Adipocyte (in vitro differentiated cells): Measurements from ENCODE around the gene PSMD1.

Experiments
- DNase-seq: peaks from one replicate; pipeline ENCODE4 v3.0.0-alpha.2; 2015; ENCODE audit warnings: low read depth
- H3K27me3 ChIP-seq: replicated peaks from 2 replicates; pipeline ENCODE4 v1.7.0; 2013; ENCODE audit warnings: mild to moderate bottlenecking, low read length, moderate library complexity; ENCODE audit not compliant: control insufficient read depth, insufficient read depth
- H3K36me3 ChIP-seq: 2 replicates; pipeline ENCODE4 v1.7.0; 2013; ENCODE audit warnings: low read length, mild to moderate bottlenecking, moderate library complexity; ENCODE audit not compliant: control insufficient read depth, insufficient read depth, severe bottlenecking
- H3K4me1 ChIP-seq: 2 replicates; pipeline ENCODE4 v1.7.0; 2013; ENCODE audit warnings: mild to moderate bottlenecking, low read length, moderate library complexity; ENCODE audit not compliant: control insufficient read depth, insufficient read depth
- H3K4me3 ChIP-seq: 2 replicates; pipeline ENCODE4 v1.7.0; 2013; ENCODE audit warnings: mild to moderate bottlenecking, low read length, moderate library complexity
- H3K9ac ChIP-seq: 2 replicates; pipeline ENCODE4 v1.7.0; 2013; ENCODE audit warnings: mild to moderate bottlenecking, low read length, moderate library complexity
- H3K9me3 ChIP-seq: 2 replicates; pipeline ENCODE4 v1.7.0; 2013; ENCODE audit warnings: mild to moderate bottlenecking, low read length, moderate library complexity; ENCODE audit not compliant: control insufficient read depth

PSMD1 gene

DNA sequence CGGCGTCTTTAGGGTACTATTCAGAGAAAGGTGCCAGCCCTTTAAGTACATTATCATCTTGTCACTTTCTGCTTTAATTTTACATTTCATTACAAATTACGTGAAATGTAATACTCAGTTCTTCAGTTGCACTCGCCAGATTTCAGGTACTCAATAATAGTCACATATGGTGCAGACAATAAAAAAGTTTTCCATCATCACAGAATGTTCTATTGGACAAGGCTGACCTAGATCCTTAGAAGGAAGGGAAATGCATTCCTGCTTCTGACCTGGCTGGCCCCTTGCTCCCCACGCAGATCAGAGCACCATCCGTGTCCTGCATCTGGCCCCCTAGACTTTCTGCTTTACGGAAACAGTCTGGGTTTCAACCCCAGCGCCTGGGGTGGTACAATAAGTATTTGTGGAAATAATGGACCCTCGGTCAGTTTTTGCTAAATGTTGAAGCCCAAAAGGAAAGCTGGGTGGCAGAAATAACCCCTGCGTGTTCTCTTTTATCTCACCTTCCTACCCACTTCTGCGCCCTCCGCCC, 20.0 kb upstream of the PSMD1 start:
- H3K4me3 ChIP-seq: no peak overlapping the region
- no peak overlapping the region for H3K9ac ChIP-seq
- H3K4me1 ChIP-seq: peaks cover 5% of the 10 kb centered on the region
- DNase-seq: no peak
- H3K36me3 ChIP-seq: no peaks in the 10 kb centered on the region
- peaks cover 72% of the 10 kb centered on the region for H3K27me3 ChIP-seq
- H3K9me3 ChIP-seq: peaks cover under 1% of the 10 kb centered on the region

GRCh38 chr2:231037202-231037730, 19.4 kb upstream of the PSMD1 start, which contains the start of gene C2orf72:
C2orf72 (plus strand) TSS chr2:231037523; CDS start chr2:231037566, 43 bp downstream.
- Histone ChIP-seq H3K4me3 (no peak within 1 kb of the TSS), H3K36me3 (no peaks in the 10 kb centered on the region), H3K9ac (no peak within 1 kb of the TSS), H3K9me3 (no peaks in the 10 kb centered on the region), H3K27me3 (peaks cover 73% of the 10 kb centered on the region), H3K4me1 (peaks cover 5% of the 10 kb centered on the region)
- DNase-seq: peak; percentile 40

- Histone ChIP-seq H3K9me3 (no peaks in the 10 kb centered on the region), H3K4me3 (no peak overlapping the region), H3K9ac (no peak overlapping the region), H3K27me3 (peaks cover 68% of the 10 kb centered on the region), H3K36me3 (no peaks in the 10 kb centered on the region), H3K4me1 (peaks cover 5% of the 10 kb centered on the region)
- DNase-seq: peak; percentile 54
These were observed 18.8 kb upstream of the PSMD1 start for GRCh38 chr2:231037731-231038482.

GRCh38 chr2:231038483-231039293, 18.0 kb upstream of the PSMD1 start:
- DNase-seq: no peak
- H3K36me3 ChIP-seq: no peaks in the 10 kb centered on the region
- no peaks in the 10 kb centered on the region for H3K9me3 ChIP-seq
- peaks cover 62% of the 10 kb centered on the region for H3K27me3 ChIP-seq
- H3K4me3 ChIP-seq: no peak overlapping the region
- no peak overlapping the region for H3K9ac ChIP-seq
- H3K4me1 ChIP-seq: peaks cover 5% of the 10 kb centered on the region

GRCh38 chr2:231039294-231039664, 17.4 kb upstream of the PSMD1 start:
- Histone ChIP-seq H3K36me3 (no peaks in the 10 kb centered on the region), H3K4me1 (peaks cover 5% of the 10 kb centered on the region), H3K27me3 (peaks cover 56% of the 10 kb centered on the region), H3K9ac (no peak overlapping the region), H3K9me3 (no peaks in the 10 kb centered on the region), H3K4me3 (no peak overlapping the region)
- DNase-seq: no peak

DNA sequence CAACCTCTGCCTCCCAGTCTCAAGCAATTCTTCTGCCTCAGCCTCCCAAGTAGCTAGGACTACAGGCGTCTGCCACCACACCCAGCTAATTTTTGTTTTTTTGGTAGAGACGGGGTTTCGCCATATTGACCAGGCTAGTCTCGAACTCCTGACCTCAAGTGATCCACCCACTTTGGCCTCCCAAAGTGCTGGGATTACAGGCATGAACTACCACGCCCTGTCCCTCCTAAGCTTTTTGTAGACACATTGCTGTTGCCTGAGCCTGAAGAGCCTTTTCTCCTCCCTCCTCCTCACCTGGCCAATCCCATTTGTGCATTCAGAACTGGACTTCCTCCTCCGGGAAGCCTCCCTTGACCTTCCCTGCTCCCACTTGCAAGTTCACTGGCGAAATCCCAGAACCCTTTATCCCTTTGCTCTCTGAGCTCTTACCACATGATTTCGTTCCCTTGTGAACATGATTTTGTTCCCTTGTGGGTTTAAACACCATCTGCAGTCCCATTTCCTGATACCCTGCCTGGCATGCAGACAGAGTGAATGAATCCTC, 16.8 kb upstream of the PSMD1 start:
- DNase-seq: no peak
- Histone ChIP-seq H3K36me3 (no peaks in the 10 kb centered on the region), H3K4me1 (peaks cover 5% of the 10 kb centered on the region), H3K4me3 (no peak overlapping the region), H3K9ac (no peak overlapping the region), H3K9me3 (no peaks in the 10 kb centered on the region), H3K27me3 (peaks cover 50% of the 10 kb centered on the region)

- Histone ChIP-seq H3K4me1 (peaks cover 5% of the 10 kb centered on the region), H3K27me3 (peaks cover 40% of the 10 kb centered on the region), H3K4me3 (no peak overlapping the region), H3K36me3 (no peaks in the 10 kb centered on the region), H3K9ac (no peak overlapping the region), H3K9me3 (no peaks in the 10 kb centered on the region)
- no peak for DNase-seq
These were observed 15.5 kb upstream of the PSMD1 start for GRCh38 chr2:231041061-231041689.

- Histone ChIP-seq H3K9me3 (no peaks in the 10 kb centered on the region), H3K36me3 (no peaks in the 10 kb centered on the region), H3K4me3 (no peak overlapping the region), H3K4me1 (peaks cover 5% of the 10 kb centered on the region), H3K27me3 (peaks cover 48% of the 10 kb centered on the region), H3K9ac (no peak overlapping the region)
- no peak for DNase-seq
These were observed 12.9 kb upstream of the PSMD1 start for GRCh38 chr2:231043796-231044195.

DNA sequence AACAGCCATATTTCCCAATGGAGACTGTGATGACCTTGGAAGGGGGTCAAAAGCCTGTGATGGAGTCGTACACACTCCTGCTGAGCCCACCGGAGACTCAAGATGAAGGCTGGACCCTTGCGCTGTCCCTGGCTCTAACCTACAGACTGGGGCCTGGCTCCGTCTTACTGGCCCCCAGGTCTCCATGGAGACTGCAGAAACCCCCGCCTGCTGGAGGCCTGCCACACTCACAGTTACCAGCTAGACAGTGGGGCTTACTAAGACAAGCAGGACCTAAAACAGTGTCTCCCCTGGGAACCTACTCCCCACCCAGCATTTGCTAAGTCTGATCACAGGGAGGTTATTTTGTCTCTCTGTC, 9.8 kb upstream of the PSMD1 start:
- H3K4me3 ChIP-seq: no peak overlapping the region
- DNase-seq: no peak
- H3K9ac ChIP-seq: no peak overlapping the region
- no peaks in the 10 kb centered on the region for H3K36me3 ChIP-seq
- no peaks in the 10 kb centered on the region for H3K9me3 ChIP-seq
- H3K27me3 ChIP-seq: peaks cover 27% of the 10 kb centered on the region
- H3K4me1 ChIP-seq: peaks cover 20% of the 10 kb centered on the region

DNA sequence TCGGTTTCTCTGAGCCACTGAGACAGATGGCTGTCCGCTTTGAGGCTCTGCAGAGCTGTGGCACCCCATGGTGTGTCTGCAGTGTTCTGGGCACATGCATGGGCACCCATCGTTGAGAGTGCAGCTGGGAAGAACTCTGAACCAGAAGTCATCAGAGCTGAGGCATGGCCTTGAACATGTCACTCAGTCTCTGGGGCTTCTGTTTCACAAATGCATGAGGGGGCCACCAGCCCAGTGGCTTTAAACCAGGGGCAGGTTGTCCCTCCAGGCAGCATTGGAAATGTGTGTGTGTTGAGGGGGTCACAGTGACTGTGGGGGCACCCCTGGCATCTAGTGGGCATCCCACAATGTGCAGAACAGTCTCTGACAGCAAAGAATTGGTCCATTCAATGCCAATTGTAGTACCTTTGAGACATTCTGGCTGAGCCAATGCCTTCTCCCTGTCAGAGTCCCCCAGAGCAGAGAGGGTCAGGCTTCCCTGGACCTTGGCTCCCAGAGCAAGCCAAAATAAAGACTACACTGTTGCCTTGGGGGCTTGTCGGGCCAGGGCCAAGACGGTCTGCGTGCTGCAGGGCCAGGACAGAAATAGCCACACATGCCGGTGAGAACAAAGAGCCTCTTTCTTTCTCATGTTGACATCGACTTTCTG, 9.3 kb upstream of the PSMD1 start:
- Histone ChIP-seq H3K36me3 (no peaks in the 10 kb centered on the region), H3K4me3 (no peak overlapping the region), H3K27me3 (peaks cover 22% of the 10 kb centered on the region), H3K9ac (no peak overlapping the region), H3K4me1 (peaks cover 22% of the 10 kb centered on the region), H3K9me3 (no peaks in the 10 kb centered on the region)
- DNase-seq: no peak
